Activated CD8-positive, alpha-beta memory T cell treated with anti-CD3 and anti-CD28 coated beads for 4 hours (primary cell): ENCODE results near the gene PMM2.
"Not testable (repeated sequence)": the region's sequence is repeated elsewhere in the genome, so short reads cannot be mapped to it uniquely, and the experiment has no call there.

Experiments used
- DNase-seq, 2 donors: peaks; one replicate each; pipeline ENCODE4 v3.0.0-alpha.2; 2020; ENCODE audit warnings: low read depth in 2 of 2

The PMM2 gene

DNA sequence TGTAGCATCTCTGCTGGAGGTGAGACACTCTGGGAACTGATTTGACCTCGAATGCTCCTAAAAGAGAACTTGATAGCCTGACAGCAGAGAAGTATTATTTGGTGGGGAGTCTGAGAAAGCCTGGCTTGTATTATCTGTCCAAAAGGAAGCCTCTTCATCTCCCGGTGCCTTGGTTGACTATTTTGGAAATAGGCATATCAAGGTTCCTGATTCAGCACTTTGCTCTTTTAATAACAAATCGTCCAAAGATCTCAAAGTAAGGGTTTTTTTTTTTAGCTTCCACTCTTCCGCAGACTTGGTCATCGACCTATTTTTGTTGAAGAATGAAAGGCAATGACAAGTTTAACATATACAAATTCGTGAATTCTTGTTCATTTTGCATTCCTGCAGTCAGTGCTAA, 15.0 kb upstream of the PMM2 start:
- no peak for DNase-seq

DNA sequence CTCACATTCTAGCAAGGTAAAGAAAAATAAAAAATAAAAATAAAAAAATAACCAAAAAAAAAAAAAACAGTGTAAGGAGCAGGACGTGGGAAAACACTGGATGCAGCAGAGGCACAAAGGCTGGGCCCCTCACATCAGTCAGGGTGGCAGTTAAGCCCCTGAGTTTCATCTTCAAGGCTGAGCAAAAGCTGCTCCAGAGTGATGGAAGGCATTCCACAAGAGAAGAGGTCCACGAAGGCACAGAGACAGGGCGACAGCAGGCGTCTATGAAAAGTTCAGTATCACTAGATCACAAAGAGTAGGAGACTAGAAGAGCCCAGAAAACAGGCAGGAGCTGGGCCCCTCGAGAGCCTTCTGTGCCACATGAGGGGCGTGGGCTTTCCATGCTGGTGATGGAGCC, 12.2 kb upstream of the PMM2 start:
- no peak for DNase-seq

GRCh38 chr16:8786316-8786715, 11.3 kb upstream of the PMM2 start:
- not testable (repeated sequence) for DNase-seq

DNA sequence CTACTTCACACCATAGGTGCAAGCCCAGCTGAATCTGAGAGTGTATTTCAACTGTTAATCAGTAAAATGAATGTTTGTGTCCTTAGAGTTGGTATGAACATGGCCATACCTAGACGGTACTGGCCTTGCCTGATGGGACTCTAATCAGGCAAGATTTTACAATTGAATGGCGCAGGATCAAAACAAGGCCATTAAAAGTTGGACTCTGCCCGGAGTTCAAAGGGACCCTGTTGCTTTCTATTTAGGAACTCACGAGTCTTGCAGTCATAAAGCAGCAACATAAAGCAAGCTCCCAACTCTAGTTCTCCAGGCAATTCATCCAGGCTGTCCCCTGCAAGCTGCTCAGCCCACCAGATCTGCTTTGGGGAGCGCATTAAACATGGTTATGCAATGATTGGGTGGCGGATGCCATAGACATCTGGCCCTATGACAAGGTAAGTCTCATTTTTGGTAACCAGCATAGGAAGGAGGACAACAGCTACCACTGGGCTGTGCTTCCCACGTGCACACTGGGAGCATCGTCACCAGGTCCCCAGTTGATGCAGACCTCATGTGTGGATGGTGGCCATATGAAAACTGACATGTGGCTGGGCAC, 9.0 kb upstream of the PMM2 start:
- no peak for DNase-seq

DNA sequence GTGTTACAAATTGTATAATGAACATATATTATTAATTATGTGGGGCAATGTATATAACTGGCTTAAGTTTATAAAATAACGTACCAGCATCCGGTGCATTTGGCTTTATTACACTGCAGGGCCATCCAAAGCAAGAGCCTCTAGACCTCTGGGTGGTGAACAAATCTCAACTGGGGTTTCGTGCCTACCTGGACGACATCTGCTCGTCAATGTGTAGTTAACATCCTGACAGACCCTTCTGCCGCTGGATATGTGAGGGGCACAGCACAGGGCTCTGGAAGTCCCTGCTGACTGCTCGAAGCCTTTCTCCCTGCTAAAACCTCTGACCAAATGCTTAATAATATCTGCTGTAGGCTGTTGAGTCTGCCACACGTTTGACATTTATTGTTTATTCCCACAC, 2.5 kb upstream of the PMM2 start:
- no peak for DNase-seq

- DNase-seq = no peak
Observed at GRCh38 chr16:8795818-8796217, 1.8 kb upstream of the PMM2 start.

- no peak for DNase-seq
Observed at GRCh38 chr16:8796469-8797363, 923 bp upstream of the PMM2 start.

- DNase-seq = peak in 1 of 2 donors; percentile 25
Observed at GRCh38 chr16:8798174-8798527, 512 bp downstream of the PMM2 start.

- no peak for DNase-seq
Observed at GRCh38 chr16:8798535-8799157, 1.0 kb downstream of the PMM2 start.

DNA sequence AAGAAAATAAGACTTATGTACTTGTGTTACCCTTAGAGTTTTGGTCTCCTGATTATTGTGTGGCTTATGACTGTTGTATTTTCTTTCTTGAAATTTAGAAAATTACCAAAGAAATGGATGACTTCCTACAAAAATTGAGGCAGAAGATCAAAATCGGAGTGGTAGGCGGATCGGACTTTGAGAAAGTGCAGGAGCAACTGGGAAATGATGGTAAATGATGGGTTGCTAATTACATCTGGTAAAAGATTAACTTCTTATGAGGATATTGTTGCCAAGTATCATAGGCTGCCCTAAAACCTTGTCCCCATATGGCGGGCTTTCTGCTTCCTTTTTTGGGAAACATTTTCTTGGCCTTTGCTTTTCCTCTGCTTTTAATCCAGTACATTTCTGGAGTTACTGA, 4.1 kb downstream of the PMM2 start:
- no peak for DNase-seq

DNA sequence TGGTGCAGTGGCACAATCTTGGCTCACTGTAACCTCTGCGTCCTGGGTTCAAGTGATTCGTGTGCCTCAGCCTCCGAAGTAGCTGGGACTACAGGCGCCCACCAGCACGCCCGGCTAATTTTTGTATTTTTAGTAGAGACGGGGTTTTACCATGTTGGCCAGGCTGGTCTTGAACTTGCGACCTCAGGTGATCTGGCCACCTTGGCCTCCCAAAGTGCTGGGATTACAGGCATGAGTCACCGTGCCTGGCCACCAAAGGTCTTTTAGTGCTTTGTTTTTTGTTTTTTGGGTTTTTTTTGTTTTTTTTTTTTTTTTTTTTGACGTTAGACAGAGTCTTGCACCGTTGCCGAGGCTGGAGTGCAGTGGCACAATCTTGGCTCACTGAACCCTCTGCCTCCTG, 6.1 kb downstream of the PMM2 start:
- not testable (repeated sequence) for DNase-seq

- no peak for DNase-seq
Observed at GRCh38 chr16:8804313-8804712, 6.7 kb downstream of the PMM2 start.

GRCh38 chr16:8806272-8806983, 8.8 kb downstream of the PMM2 start:
- DNase-seq = no peak

GRCh38 chr16:8807189-8807588, 9.6 kb downstream of the PMM2 start:
- no peak for DNase-seq

GRCh38 chr16:8808009-8808408, 10.4 kb downstream of the PMM2 start:
- no peak for DNase-seq

DNA sequence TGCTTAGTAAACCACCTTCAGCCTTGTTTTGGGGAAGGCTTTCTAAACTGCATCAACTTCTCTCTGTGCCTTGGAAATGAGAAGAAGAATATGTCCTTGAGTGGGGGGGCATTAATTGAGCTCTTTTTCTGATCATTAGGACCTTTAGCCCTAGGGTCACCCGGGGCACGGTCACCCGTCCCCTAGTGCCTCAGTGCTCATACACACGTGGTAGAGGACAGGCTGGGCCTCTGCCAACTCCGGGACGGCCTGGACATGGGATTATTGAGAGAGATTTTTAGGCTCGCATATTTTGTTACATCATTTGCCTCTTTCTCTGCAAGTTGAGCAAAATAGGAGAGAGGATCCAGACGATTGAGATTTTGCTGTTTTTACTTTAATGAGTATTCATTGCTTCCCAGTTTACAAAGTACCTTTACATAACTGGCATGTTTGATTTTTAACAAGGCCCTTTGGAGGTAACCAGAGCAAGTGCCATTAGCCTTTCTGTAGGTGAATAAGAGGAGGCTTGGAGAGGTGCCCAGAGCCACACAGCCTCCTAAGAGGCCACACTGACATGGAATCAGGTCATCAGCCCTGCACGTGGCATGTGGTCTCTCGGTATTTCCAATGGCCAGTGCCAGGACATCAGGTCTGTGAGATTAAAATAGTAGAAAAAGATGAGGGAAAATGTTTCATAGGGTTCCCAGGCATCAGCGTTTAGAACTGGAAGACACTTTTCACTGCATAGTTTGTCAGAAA, 11.1 kb downstream of the PMM2 start:
- DNase-seq = no peak

- DNase-seq = no peak
Observed at GRCh38 chr16:8812162-8812843, 14.7 kb downstream of the PMM2 start.

DNA sequence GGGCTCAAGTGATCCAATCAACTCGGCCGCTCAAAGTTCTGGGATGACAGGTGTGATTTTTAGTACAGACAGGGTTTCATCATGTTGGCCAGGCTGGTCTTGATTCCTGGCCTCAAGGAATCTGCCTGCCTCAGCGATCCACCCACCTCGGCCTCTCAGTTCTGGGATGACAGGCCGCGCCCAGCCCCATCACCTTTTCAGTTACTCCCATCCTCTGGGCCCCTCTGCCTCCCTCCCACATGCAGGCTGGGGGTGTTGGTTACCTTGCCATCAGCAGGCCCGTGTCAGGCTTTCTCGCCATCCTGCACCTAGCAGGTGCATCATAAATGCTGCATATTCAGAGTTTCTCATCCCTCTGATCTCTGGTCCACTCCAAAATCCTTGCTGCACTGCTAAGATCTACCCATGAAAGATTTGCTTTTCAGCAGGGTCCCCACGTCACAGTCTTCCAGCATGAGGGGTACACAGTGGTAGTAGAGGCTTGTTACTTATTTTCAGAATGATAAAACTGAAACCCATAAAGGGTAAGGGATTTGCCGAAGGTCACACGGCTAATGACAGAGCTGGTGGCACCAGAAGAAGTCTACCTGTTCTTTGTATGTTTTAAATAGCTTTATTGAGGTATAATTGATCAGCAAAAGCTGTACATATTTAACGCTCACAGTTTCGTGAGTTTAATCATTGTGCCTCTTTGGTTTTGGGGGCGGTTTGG, 16.6 kb downstream of the PMM2 start:
- DNase-seq = no peak

DNA sequence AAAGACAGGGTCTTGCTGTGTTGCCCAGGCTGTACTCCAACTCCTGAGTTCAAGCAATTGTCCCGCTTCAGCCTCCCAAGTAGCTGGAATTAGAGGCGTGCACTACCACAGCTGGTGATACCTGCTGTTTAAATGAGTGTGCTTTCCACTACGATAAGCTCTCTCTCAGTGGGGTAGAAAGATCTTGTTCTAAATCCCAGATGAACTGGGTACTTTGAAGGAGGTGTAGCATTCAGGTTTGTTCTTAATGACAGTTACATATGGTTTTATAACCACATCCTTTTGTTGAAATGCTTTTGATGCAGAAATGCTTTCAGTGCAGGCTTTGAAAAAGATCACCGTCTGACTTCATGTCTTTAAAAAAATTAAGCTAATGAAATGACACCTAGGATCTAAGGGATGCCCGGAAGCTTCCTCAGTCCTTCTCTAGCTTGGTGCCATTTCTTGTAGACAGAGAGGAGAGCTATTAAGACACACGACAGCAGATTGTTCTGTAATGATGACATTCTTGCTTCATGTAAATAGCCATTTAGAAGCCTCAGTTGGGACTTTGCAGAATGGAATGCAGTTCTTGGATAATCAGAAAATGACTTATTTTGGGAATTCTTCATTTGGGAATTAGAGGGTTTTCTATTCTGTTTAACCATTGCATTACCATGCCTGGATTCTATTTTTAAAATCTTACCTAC, 19.5 kb downstream of the PMM2 start:
- DNase-seq = no peak
